GM18520 (cell line): Measurements from ENCODE around the gene SARS1.

Experiments used
- ATAC-seq: cut with Tn5 transposase; IDR thresholded peaks from one replicate; pipeline ENCODE4 v1.9.1; 2021; ENCODE audit not compliant: unreplicated experiment

SARS1 gene

DNA sequence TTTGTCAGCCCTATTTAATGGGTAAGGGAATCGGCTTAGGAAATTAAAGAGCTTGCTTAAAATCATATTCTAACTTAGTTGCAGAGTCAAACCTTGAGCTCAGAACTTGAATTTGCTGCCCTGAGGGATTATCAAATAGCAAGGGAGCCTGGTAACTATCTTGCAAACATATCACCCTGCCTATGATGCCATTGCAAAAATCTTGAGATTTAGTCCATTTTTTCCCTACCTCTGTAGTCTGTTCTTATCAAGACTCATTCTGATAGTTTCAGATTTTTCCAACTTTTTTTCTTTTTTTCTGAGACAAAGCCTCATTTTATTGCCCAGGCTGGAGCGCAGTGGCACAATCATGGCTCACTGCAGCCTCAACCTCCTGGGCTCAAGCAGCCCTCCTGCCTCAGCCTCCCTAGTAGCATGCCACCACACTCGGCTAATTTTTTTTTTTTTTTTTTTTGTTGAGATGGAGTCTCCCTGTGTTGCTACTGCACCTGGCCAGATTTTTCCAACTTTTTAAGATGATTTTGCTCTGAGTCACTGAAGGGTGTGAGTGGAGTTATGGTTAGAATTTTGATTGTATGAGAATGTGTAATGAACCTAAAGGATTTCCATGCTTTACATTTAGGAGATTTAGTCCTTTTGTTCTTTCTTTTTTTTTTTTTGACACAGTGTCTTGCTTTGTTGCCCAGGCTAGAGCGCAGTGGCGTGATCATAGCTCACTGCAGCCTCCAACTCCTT is 12.2 kb downstream of the SARS1 start:
- ATAC-seq, result no peak

GRCh38 chr1:109228167-109228566 is 14.4 kb downstream of the SARS1 start:
- no peak for ATAC-seq

GRCh38 chr1:109229531-109230127 is 15.9 kb downstream of the SARS1 start:
- no peak for ATAC-seq

- ATAC-seq, result no peak
These were observed 17.3 kb downstream of the SARS1 start for GRCh38 chr1:109231066-109231465.

GRCh38 chr1:109235137-109235536 is 21.4 kb downstream of the SARS1 start:
- no peak for ATAC-seq

GRCh38 chr1:109237512-109237911 is 23.8 kb downstream of the SARS1 start:
- ATAC-seq, result no peak

GRCh38 chr1:109238382-109238781 is 24.7 kb downstream of the SARS1 start:
- ATAC-seq, result no peak

GRCh38 chr1:109239047-109239408 is 25.3 kb downstream of the SARS1 start:
- ATAC-seq, result no peak

DNA sequence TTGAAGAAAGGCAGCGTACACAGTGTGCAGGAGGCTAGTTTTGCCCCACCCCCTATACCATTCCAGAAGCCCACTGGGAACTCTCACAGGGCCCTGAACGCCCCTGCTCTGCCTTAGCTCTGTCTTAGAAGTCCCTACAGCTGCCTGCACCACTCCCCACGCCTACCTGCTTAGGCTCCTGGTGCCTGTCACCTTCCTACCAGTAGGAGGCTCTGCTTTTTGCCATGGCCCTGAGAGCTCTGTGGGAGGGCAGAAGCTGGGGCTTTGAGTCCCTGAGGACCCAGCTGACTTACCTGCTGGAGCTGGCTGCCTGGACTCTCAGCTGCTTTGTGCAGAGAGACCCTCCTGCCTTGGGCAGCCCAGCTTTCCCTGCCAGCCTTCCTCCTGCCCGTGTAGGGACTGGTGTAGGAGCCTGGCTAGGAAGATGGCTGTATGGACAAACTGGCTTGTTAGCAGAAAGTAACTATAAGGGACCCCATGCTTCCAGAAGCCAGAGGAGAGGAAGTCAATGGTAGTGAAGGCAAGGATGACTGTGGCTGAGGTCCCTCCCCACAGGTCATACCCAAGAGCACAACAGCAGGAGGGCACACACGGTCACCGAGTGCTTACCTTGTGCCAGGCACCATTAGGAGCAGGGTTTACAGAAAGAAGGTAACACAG is 25.8 kb downstream of the SARS1 start:
- ATAC-seq, result no peak

DNA sequence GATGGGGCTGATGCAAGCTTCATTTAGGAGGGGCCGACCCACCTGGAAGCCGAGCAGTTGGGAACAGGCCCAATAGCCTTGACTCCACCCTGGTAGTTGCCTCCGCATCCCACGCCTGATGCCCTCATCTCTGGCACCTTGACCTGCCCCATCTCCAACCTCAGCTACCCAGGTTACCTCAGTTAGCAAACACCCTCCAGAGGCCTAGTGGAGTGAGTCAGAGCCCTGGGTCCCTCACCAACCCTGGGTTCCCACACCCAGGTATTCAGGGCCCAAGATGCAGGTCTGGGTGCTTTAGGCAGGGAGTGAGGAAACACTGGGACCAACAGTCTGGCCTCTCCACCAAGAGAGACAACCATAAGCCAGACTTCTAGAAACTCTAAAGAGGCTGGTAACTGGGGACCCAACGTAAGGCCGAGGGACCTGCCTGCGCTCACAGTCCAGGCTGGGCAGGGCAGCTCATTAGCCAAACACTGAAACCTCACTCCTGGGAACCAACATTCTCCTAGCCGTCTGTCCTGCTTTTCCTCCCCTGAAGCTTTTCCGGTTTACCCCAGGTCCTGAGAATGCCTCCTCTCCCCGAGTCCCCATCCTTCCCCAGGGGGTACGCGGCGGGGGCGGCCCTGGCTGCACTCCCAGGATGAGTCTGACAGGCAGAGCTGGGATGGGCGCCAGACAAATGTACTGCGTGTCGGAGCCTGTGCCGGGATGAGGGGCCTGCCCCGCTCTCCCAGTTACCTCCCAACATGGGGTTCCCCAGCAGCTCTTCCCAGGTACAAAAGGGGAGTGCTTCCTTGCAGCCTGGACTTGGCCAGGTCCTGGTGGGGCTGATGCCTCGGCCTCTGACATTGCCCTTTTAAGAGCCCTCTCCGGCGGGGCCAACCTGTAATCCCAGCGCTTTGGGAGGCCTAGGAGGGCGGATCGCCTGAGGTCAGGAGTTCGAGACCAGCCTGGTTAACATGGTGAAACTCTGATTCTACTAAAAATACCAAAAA is 26.7 kb downstream of the SARS1 start:
- no peak for ATAC-seq

- ATAC-seq, result no peak
These were observed 27.6 kb downstream of the SARS1 start for GRCh38 chr1:109241344-109241743.

- ATAC-seq, result no peak
These were observed 28.2 kb downstream of the SARS1 start for GRCh38 chr1:109241841-109242345.

- no peak for ATAC-seq
These were observed 28.7 kb downstream of the SARS1 start for GRCh38 chr1:109242387-109242786.

GRCh38 chr1:109243221-109243620 is 29.5 kb downstream of the SARS1 start:
- ATAC-seq, result no peak

- no peak for ATAC-seq
These were observed 30.3 kb downstream of the SARS1 start for GRCh38 chr1:109243860-109244552.

GRCh38 chr1:109246141-109246551 is 32.4 kb downstream of the SARS1 start:
- ATAC-seq, result no peak

DNA sequence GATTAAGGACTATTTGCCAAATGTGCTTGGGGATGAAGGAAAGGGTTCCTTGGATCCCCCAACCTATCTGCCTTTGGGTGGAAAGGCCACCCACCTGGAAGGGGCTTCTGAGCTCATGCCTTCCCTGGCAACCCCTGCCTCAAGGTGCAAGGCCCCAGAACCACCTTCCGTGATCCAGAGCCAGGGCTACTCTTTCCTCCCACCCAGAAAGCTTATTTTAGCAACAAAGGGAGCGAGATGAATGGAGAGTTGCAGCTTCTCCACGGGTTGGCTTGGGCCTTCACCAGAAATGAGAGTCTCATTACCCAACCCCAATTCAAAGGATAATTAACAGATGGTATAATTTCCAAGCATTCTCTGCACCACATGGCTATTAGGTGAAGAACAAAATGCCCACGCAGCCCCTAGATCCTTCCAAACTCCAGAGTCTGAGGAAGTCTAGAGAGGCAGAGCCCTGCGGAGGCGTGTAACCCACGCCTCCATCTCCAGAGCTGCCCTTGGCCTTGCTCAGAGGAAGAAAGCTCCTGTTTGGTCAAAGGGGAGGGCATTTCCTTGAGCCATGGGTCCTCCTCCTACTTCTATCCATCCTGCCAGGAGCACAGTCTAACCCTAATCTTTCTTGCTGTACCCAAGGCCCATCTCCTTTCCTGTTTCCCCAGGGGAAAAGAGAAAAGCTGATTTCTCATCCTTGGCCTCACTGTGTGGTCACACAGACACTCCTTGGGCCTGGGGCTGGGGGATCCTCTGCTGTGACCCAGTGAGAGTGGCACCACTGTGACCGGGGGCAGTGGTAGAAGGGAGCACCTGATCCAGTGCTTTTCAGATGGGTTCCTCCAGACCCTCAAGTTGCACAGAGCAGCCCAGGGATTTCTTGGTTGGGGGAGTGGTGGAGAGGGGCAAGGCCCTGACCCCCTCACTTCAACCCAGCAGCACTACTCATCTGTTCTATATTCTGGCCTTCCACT is 34.0 kb downstream of the SARS1 start:
- no peak for ATAC-seq

GRCh38 chr1:109248444-109248796 is 34.7 kb downstream of the SARS1 start:
- no peak for ATAC-seq
